Measurements from ENCODE around the gene AUTS2. TPM values are rescaled to one million over a fixed set of nuclear protein-coding genes. Genes with fewer than 3 reads are reported as not detected.

AUTS2 gene
- polyA plus RNA-seq, 1 donor (not counting 4 experiments of a cell fraction or from before 2014, with no cell fraction given), result 4.7 TPM

DNA sequence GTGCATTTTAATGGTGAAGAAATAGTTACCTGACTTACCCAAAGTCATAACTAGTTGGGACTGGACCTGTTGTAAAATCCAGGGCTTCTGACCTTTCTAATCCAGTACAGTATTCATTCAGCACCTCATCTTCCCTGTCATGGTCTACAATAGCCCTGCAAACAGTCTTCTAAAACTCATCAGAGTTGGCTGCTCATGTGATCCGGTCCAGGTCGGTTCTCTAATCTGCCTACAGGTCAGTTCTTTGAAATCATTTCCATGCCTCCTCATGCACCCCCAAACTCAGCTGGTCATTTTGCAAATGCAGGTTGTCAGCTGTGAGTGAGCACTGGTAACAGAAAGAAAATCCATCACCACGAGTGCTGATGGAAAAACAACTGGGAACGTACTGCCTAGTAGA is 1082.0 kb downstream of the AUTS2 start:
- DNase-seq (ENCODE audit: low read depth, low spot score) (no peak), FAIRE-seq (no peak)
- Histone ChIP-seq H3K79me2 (ENCODE audit: control insufficient read depth, insufficient read depth, low read length) (no peaks in the 10 kb centered on the region), H3K9me3 (ENCODE audit: control insufficient read depth, low read depth, low read length) (no peaks in the 10 kb centered on the region), H3K4me2 (ENCODE audit: control insufficient read depth, extremely low read depth, insufficient read depth, low read depth, low read length) (no peak overlapping the region), H3K27me3 (ENCODE audit: control insufficient read depth, extremely low read depth, insufficient read depth, low read length) (no peaks in the 10 kb centered on the region), H3K36me3 (ENCODE audit: control insufficient read depth in 2 of 2, extremely low read depth in 1 of 2, insufficient read depth in 2 of 2, low read length in 2 of 2) (no peaks in the 10 kb centered on the region), H3K9me1 (ENCODE audit: control insufficient read depth, extremely low read depth, insufficient read depth, low read length) (no peaks in the 10 kb centered on the region), H3K4me1 (ENCODE audit: control insufficient read depth, extremely low read depth, insufficient read depth, low read length) (peaks cover 4% of the 10 kb centered on the region), H2AFZ (ENCODE audit: control insufficient read depth, low read length) (no peak overlapping the region), H3K9ac (ENCODE audit: control insufficient read depth, extremely low read depth, insufficient read depth, low read length) (no peak overlapping the region), H3K27ac (ENCODE audit: control insufficient read depth, insufficient read depth, low read length) (no peak overlapping the region), H4K20me1 (ENCODE audit: control insufficient read depth, extremely low read depth, insufficient read depth, low read length) (no peaks in the 10 kb centered on the region), H3K4me3 (ENCODE audit: control insufficient read depth in 2 of 3, extremely low read depth in 1 of 3, insufficient read depth in 2 of 3, low read depth in 1 of 3, low read length in 3 of 3) (no peak overlapping the region)
- TF ChIP-seq EZH2 (IDR thresholded peaks at IDR 0.05; ENCODE audit: low read length), result no peak
- TF ChIP-seq, protein P1, sequence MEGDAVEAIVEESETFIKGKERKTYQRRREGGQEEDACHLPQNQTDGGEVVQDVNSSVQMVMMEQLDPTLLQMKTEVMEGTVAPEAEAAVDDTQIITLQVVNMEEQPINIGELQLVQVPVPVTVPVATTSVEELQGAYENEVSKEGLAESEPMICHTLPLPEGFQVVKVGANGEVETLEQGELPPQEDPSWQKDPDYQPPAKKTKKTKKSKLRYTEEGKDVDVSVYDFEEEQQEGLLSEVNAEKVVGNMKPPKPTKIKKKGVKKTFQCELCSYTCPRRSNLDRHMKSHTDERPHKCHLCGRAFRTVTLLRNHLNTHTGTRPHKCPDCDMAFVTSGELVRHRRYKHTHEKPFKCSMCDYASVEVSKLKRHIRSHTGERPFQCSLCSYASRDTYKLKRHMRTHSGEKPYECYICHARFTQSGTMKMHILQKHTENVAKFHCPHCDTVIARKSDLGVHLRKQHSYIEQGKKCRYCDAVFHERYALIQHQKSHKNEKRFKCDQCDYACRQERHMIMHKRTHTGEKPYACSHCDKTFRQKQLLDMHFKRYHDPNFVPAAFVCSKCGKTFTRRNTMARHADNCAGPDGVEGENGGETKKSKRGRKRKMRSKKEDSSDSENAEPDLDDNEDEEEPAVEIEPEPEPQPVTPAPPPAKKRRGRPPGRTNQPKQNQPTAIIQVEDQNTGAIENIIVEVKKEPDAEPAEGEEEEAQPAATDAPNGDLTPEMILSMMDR (optimal IDR thresholded peaks at IDR 0.05 in 1 of 3, IDR thresholded peaks at IDR 0.05 in 1 of 3, conservative IDR thresholded peaks at IDR 0.05 in 1 of 3; ENCODE audit: extremely low read depth in 1 of 3, insufficient read depth in 2 of 3, low read length in 3 of 3), result no peak
- dilution Hi-C loops (cut with MboI; ENCODE audit: extremely low pct_ligation_motif_present, low sequenced_read_pairs), result no loop called here

DNA sequence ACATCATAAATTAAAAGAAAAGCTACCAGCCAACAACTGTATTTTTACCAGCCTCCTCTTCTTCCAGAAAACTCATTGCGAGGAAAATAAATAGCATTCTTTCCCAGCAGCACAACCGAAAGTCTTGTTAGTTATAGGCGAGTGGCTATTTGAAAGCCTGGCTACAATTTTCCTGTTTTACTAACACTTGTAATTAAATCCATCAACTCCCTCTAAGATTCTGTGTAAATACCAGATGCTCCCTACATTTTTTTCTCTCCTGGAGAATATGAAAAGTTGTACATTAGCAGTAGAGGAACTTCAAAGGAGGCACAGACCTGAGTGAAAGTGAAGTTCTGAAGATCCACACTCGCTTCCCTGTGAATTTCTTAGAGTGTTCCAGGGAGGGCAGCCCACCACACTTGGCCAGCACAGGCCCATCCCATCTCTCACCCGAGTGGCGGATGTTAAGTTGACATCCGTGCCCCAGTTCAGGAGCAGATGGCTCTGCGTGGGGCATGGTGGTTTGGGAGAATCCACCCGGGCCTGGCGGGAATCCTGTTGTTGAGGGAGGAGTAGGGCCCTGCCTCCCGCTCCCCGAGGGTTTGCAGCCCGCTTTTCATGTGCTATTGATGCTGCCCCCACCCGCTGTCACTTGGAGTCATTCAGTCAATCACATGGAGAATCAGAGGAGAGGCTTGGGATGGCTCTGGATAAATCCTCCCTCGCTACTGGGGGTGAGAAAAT is 1082.6 kb downstream of the AUTS2 start:
- Histone ChIP-seq H3K4me2 (ENCODE audit: control insufficient read depth, extremely low read depth, insufficient read depth, low read depth, low read length) (no peak overlapping the region), H3K27ac (ENCODE audit: control insufficient read depth, insufficient read depth, low read length) (no peak overlapping the region), H4K20me1 (ENCODE audit: control insufficient read depth, extremely low read depth, insufficient read depth, low read length) (no peaks in the 10 kb centered on the region), H3K79me2 (ENCODE audit: control insufficient read depth, insufficient read depth, low read length) (no peaks in the 10 kb centered on the region), H3K27me3 (ENCODE audit: control insufficient read depth, extremely low read depth, insufficient read depth, low read length) (no peaks in the 10 kb centered on the region), H3K9me3 (ENCODE audit: control insufficient read depth, low read depth, low read length) (no peaks in the 10 kb centered on the region), H3K4me1 (ENCODE audit: control insufficient read depth, extremely low read depth, insufficient read depth, low read length) (peaks cover 4% of the 10 kb centered on the region), H3K9me1 (ENCODE audit: control insufficient read depth, extremely low read depth, insufficient read depth, low read length) (no peaks in the 10 kb centered on the region), H2AFZ (ENCODE audit: control insufficient read depth, low read length) (no peak overlapping the region), H3K9ac (ENCODE audit: control insufficient read depth, extremely low read depth, insufficient read depth, low read length) (no peak overlapping the region), H3K4me3 (ENCODE audit: control insufficient read depth in 2 of 3, extremely low read depth in 1 of 3, insufficient read depth in 2 of 3, low read depth in 1 of 3, low read length in 3 of 3) (no peak overlapping the region), H3K36me3 (ENCODE audit: control insufficient read depth in 2 of 2, extremely low read depth in 1 of 2, insufficient read depth in 2 of 2, low read length in 2 of 2) (no peaks in the 10 kb centered on the region)
- DNase-seq (ENCODE audit: low read depth, low spot score) (no peak), FAIRE-seq (no peak)
- dilution Hi-C loops (cut with MboI; ENCODE audit: extremely low pct_ligation_motif_present, low sequenced_read_pairs), result no loop called here
- TF ChIP-seq, protein P1 (optimal IDR thresholded peaks at IDR 0.05 in 1 of 3, IDR thresholded peaks at IDR 0.05 in 1 of 3, conservative IDR thresholded peaks at IDR 0.05 in 1 of 3; ENCODE audit: extremely low read depth in 1 of 3, insufficient read depth in 2 of 3, low read length in 3 of 3), result no peak
- TF ChIP-seq EZH2 (IDR thresholded peaks at IDR 0.05; ENCODE audit: low read length), result no peak
